HUDEP-2 (cell line): ENCODE data around the gene FUT2.
"Not testable (repeated sequence)": the region's sequence is repeated elsewhere in the genome, so short reads cannot be mapped to it uniquely, and the experiment has no call there.

Experiments
- DNase-seq, 76 experiments: peaks; one replicate each; lab custom pipeline; 2025; ENCODE audit not compliant: unreplicated experiment in 76 of 76; lab: John Stamatoyannopoulos, UW

The FUT2 gene

GRCh38 chr19:48696353-48697010, 711 bp downstream of the FUT2 start:
- DNase-seq = no peak

- peak in 71 of 76 experiments; percentile 54 to 95 (median 86) for DNase-seq
Measured at GRCh38 chr19:48698046-48698445, 2.3 kb downstream of the FUT2 start.

GRCh38 chr19:48702701-48703100, 6.9 kb downstream of the FUT2 start:
- no peak for DNase-seq

GRCh38 chr19:48703316-48703715, 7.5 kb downstream of the FUT2 start:
- DNase-seq = no peak

GRCh38 chr19:48705431-48705830, 9.7 kb downstream of the FUT2 start:
- no peak for DNase-seq

GRCh38 chr19:48708471-48708870, 12.7 kb downstream of the FUT2 start:
- DNase-seq = no peak

GRCh38 chr19:48711106-48711662, 15.4 kb downstream of the FUT2 start:
- DNase-seq = no peak

- DNase-seq = peak in 5 of 76 experiments; percentile 6 to 29 (median 10)
Measured at GRCh38 chr19:48713041-48713863, 17.5 kb downstream of the FUT2 start.

- peak; percentile 93 to 100 (median 99) for DNase-seq
Measured at GRCh38 chr19:48713864-48714755, 18.3 kb downstream of the FUT2 start.

GRCh38 chr19:48714759-48715675, 19.2 kb downstream of the FUT2 start:
- DNase-seq = no peak

- DNase-seq = no peak
Measured at GRCh38 chr19:48715681-48716171, 20.0 kb downstream of the FUT2 start.

GRCh38 chr19:48716562-48717291, 21.0 kb downstream of the FUT2 start:
- peak in 18 of 76 experiments; percentile 8 to 49 (median 32) for DNase-seq

- DNase-seq = not testable (repeated sequence)
Measured at GRCh38 chr19:48718106-48718505, 22.3 kb downstream of the FUT2 start.

- DNase-seq = no peak
Measured at GRCh38 chr19:48718711-48719231, 23.0 kb downstream of the FUT2 start.

GRCh38 chr19:48719263-48720171, 23.7 kb downstream of the FUT2 start, which contains the start of gene MAMSTR:
Gene MAMSTR (minus strand): TSS chr19:48719725. CDS start chr19:48719031, 694 bp downstream.
- DNase-seq = no peak

GRCh38 chr19:48720251-48720612, 24.5 kb downstream of the FUT2 start:
- no peak for DNase-seq

- DNase-seq = peak in 75 of 76 experiments; percentile 51 to 99 (median 97)
Measured at GRCh38 chr19:48720613-48721296, 25.0 kb downstream of the FUT2 start.
